Activated naive CD8-positive, alpha-beta T cell treated with anti-CD3 and anti-CD28 coated beads, Interleukin-2, amount 10 ng/mL, durations not matched to agents 7 days and 5 days (primary cell): ENCODE results near the gene OR56A5. TPM values are rescaled to one million over a fixed set of nuclear protein-coding genes. Genes with fewer than 3 reads are reported as not detected.

ENCODE experiments used
- ATAC-seq: fragments of 150-1000 bp; cut with Tn5 transposase; one replicate; pipeline ENCODE4 v1.10.0; 2021; ENCODE audit warnings: low read depth, moderate library complexity
- POLR2A ChIA-PET: fragments of 350-600 bp; sonication (Branson Sonifier 250); formaldehyde crosslinking; loops from one replicate; lab custom pipeline; 2021; ENCODE audit warnings: antibody characterized with exemption; lab: Charles Lee
- DNase-seq: peaks from one replicate; pipeline ENCODE4 v3.0.0; 2021
- H3K27ac Mint-ChIP-seq: one replicate; pipeline ENCODE4 v1.8.0; 2022; ENCODE audit warnings: mild to moderate bottlenecking, mixed read lengths
- H3K27me3 Mint-ChIP-seq: one replicate; pipeline ENCODE4 v1.8.0; 2022; ENCODE audit warnings: mild to moderate bottlenecking, moderate library complexity, mixed read lengths
- H3K36me3 Mint-ChIP-seq: one replicate; pipeline ENCODE4 v1.8.0; 2021; ENCODE audit warnings: mild to moderate bottlenecking, mixed read lengths
- H3K4me1 Mint-ChIP-seq: one replicate; pipeline ENCODE4 v1.8.0; 2021; ENCODE audit warnings: mixed read lengths
- H3K4me3 Mint-ChIP-seq: one replicate; pipeline ENCODE4 v1.8.0; 2022; ENCODE audit warnings: mild to moderate bottlenecking, moderate library complexity, mixed read lengths
- H3K9me3 Mint-ChIP-seq: one replicate; pipeline ENCODE4 v1.8.0; 2021; ENCODE audit warnings: mixed read lengths
- total RNA-seq, 2 experiments: library from RNA; stranded (reverse); gene quantifications; one replicate each; pipeline ENCODE4 v1.2.3, GENCODE V29; 2021

OR56A5 gene
- not detected for total RNA-seq

- ATAC-seq: no peak
- Mint-ChIP-seq H3K4me1 (no peaks in the 10 kb centered on the region), H3K27ac (no peak within 1 kb of the TSS), H3K27me3 (peaks cover 10% of the 10 kb centered on the region), H3K9me3 (peaks cover 2% of the 10 kb centered on the region), H3K4me3 (no peak within 1 kb of the TSS), H3K36me3 (no peaks in the 10 kb centered on the region)
- no peak for DNase-seq
- POLR2A ChIA-PET: no interaction called here
Measured at GRCh38 chr11:5968394-5968793, at the start of gene OR56A5. OR56A5 (minus strand) TSS chr11:5968494; CDS start chr11:5968494, 0 bp downstream.

- DNase-seq: no peak
- H3K4me1 Mint-ChIP-seq: no peaks in the 10 kb centered on the region
- no peak overlapping the region for H3K27ac Mint-ChIP-seq
- ATAC-seq: no peak
- POLR2A ChIA-PET: no interaction called here
- peaks cover 3% of the 10 kb centered on the region for H3K9me3 Mint-ChIP-seq
- H3K27me3 Mint-ChIP-seq: peaks cover 11% of the 10 kb centered on the region
- no peak overlapping the region for H3K4me3 Mint-ChIP-seq
- no peaks in the 10 kb centered on the region for H3K36me3 Mint-ChIP-seq
Measured at GRCh38 chr11:6013042-6013441, 44.7 kb upstream of the OR56A5 start.

- POLR2A ChIA-PET: no interaction called here
- Mint-ChIP-seq H3K4me3 (no peak overlapping the region), H3K36me3 (no peaks in the 10 kb centered on the region), H3K27ac (no peak overlapping the region), H3K27me3 (peaks cover 11% of the 10 kb centered on the region), H3K9me3 (peaks cover 3% of the 10 kb centered on the region), H3K4me1 (no peaks in the 10 kb centered on the region)
- DNase-seq: no peak
- no peak for ATAC-seq
Measured at GRCh38 chr11:6012035-6012668, 43.9 kb upstream of the OR56A5 start.

GRCh38 chr11:6006846-6007245, 38.6 kb upstream of the OR56A5 start, which contains the start of gene OR56A4:
OR56A4 (minus strand) TSS chr11:6006946; CDS start chr11:6002992, 3,954 bp downstream.
- no peak for ATAC-seq
- Mint-ChIP-seq H3K27me3 (peaks cover 17% of the 10 kb centered on the region), H3K27ac (no peak within 1 kb of the TSS), H3K36me3 (no peaks in the 10 kb centered on the region), H3K9me3 (no peaks in the 10 kb centered on the region), H3K4me3 (no peak within 1 kb of the TSS), H3K4me1 (no peaks in the 10 kb centered on the region)
- no peak for DNase-seq
- POLR2A ChIA-PET: no interaction called here

GRCh38 chr11:6006395-6006794, 38.1 kb upstream of the OR56A5 start:
- POLR2A ChIA-PET: no interaction called here
- H3K4me1 Mint-ChIP-seq: no peaks in the 10 kb centered on the region
- H3K27ac Mint-ChIP-seq: no peak overlapping the region
- H3K36me3 Mint-ChIP-seq: no peaks in the 10 kb centered on the region
- H3K4me3 Mint-ChIP-seq: no peak overlapping the region
- no peak for ATAC-seq
- DNase-seq: no peak
- H3K27me3 Mint-ChIP-seq: peaks cover 17% of the 10 kb centered on the region
- H3K9me3 Mint-ChIP-seq: no peaks in the 10 kb centered on the region

GRCh38 chr11:6002202-6002699, 34.0 kb upstream of the OR56A5 start:
- DNase-seq (no peak), ATAC-seq (no peak)
- H3K27me3 Mint-ChIP-seq: peaks cover 13% of the 10 kb centered on the region
- no peaks in the 10 kb centered on the region for H3K4me1 Mint-ChIP-seq
- POLR2A ChIA-PET: no interaction called here
- no peak overlapping the region for H3K27ac Mint-ChIP-seq
- H3K4me3 Mint-ChIP-seq: no peak overlapping the region
- H3K36me3 Mint-ChIP-seq: no peaks in the 10 kb centered on the region
- no peaks in the 10 kb centered on the region for H3K9me3 Mint-ChIP-seq

- no peaks in the 10 kb centered on the region for H3K36me3 Mint-ChIP-seq
- no peak overlapping the region for H3K4me3 Mint-ChIP-seq
- peaks cover 14% of the 10 kb centered on the region for H3K27me3 Mint-ChIP-seq
- H3K9me3 Mint-ChIP-seq: no peaks in the 10 kb centered on the region
- ATAC-seq (no peak), DNase-seq (no peak)
- H3K27ac Mint-ChIP-seq: no peak overlapping the region
- no peaks in the 10 kb centered on the region for H3K4me1 Mint-ChIP-seq
- POLR2A ChIA-PET: no interaction called here
Measured at GRCh38 chr11:5994791-5995190, 26.5 kb upstream of the OR56A5 start.

GRCh38 chr11:5992604-5993251, 24.4 kb upstream of the OR56A5 start:
- POLR2A ChIA-PET: no interaction called here
- H3K27me3 Mint-ChIP-seq: peaks cover 11% of the 10 kb centered on the region
- ATAC-seq (no peak), DNase-seq (no peak)
- no peaks in the 10 kb centered on the region for H3K4me1 Mint-ChIP-seq
- H3K36me3 Mint-ChIP-seq: no peaks in the 10 kb centered on the region
- no peaks in the 10 kb centered on the region for H3K9me3 Mint-ChIP-seq
- H3K4me3 Mint-ChIP-seq: no peak overlapping the region
- H3K27ac Mint-ChIP-seq: no peak overlapping the region

- ATAC-seq: no peak
- POLR2A ChIA-PET: no interaction called here
- Mint-ChIP-seq H3K4me3 (no peak overlapping the region), H3K9me3 (no peaks in the 10 kb centered on the region), H3K4me1 (no peaks in the 10 kb centered on the region), H3K27ac (no peak overlapping the region), H3K36me3 (no peaks in the 10 kb centered on the region), H3K27me3 (peaks cover 11% of the 10 kb centered on the region)
- DNase-seq: no peak
Measured at GRCh38 chr11:5992150-5992549, 23.9 kb upstream of the OR56A5 start.

GRCh38 chr11:5989203-5989602, 20.9 kb upstream of the OR56A5 start:
- Mint-ChIP-seq H3K9me3 (no peaks in the 10 kb centered on the region), H3K27ac (no peak overlapping the region), H3K27me3 (peaks cover 10% of the 10 kb centered on the region), H3K4me3 (no peak overlapping the region), H3K4me1 (no peaks in the 10 kb centered on the region), H3K36me3 (no peaks in the 10 kb centered on the region)
- DNase-seq (no peak), ATAC-seq (no peak)
- POLR2A ChIA-PET: no interaction called here

GRCh38 chr11:5986885-5987284, 18.6 kb upstream of the OR56A5 start, which contains the start of gene OR52L1:
OR52L1 (minus strand) TSS chr11:5986985; CDS start chr11:5986930, 55 bp downstream.
- no peak for DNase-seq
- Mint-ChIP-seq H3K4me3 (no peak within 1 kb of the TSS), H3K36me3 (no peaks in the 10 kb centered on the region), H3K9me3 (no peaks in the 10 kb centered on the region), H3K27me3 (peaks cover 10% of the 10 kb centered on the region), H3K4me1 (no peaks in the 10 kb centered on the region), H3K27ac (no peak within 1 kb of the TSS)
- no peak for ATAC-seq
- POLR2A ChIA-PET: no interaction called here

GRCh38 chr11:5983443-5983842, 15.1 kb upstream of the OR56A5 start:
- Mint-ChIP-seq H3K27me3 (peaks cover 6% of the 10 kb centered on the region), H3K36me3 (no peaks in the 10 kb centered on the region), H3K4me1 (no peaks in the 10 kb centered on the region), H3K9me3 (no peaks in the 10 kb centered on the region), H3K4me3 (no peak overlapping the region), H3K27ac (no peak overlapping the region)
- no peak for ATAC-seq
- POLR2A ChIA-PET: no interaction called here
- no peak for DNase-seq

GRCh38 chr11:5973530-5973929, 5.2 kb upstream of the OR56A5 start:
- Mint-ChIP-seq H3K27ac (no peak overlapping the region), H3K4me3 (no peak overlapping the region)
- no peak for DNase-seq

GRCh38 chr11:5967708-5968107, 586 bp downstream of the OR56A5 start:
- no peaks in the 10 kb centered on the region for H3K4me1 Mint-ChIP-seq
- H3K27me3 Mint-ChIP-seq: peaks cover 10% of the 10 kb centered on the region
- DNase-seq (no peak), ATAC-seq (no peak)
- H3K9me3 Mint-ChIP-seq: peaks cover 2% of the 10 kb centered on the region
- no peak overlapping the region for H3K4me3 Mint-ChIP-seq
- H3K27ac Mint-ChIP-seq: no peak overlapping the region
- POLR2A ChIA-PET: interaction anchor here (0.7 kb wide), 1 partner anchor 50 kb away, joined by 3 read pairs; no protein-coding TSS in a partner anchor
- H3K36me3 Mint-ChIP-seq: no peaks in the 10 kb centered on the region

More at GRCh38 chr11:5973530-5973929, 5.2 kb upstream of the OR56A5 start:
- POLR2A ChIA-PET: no interaction called here
- Mint-ChIP-seq H3K27me3 (peaks cover 12% of the 10 kb centered on the region), H3K9me3 (no peaks in the 10 kb centered on the region), H3K4me1 (no peaks in the 10 kb centered on the region), H3K36me3 (no peaks in the 10 kb centered on the region)
- no peak for ATAC-seq
